Mesothelial cell of epicardium (in vitro differentiated cells): ENCODE measurements around the gene FAM120A. TPM values are rescaled to one million over a fixed set of nuclear protein-coding genes. Genes with fewer than 3 reads are reported as not detected.
A peak's percentile ranks its signal among the peaks of the same experiment; 100 is the strongest.

Experiments
- DNase-seq, 2 experiments: peaks; one replicate each; pipeline ENCODE4 v3.0.0; 2021; ENCODE audit warnings: low spot score in 2 of 2; ENCODE audit not compliant: unreplicated experiment in 2 of 2
- H3K27ac Mint-ChIP-seq: 2 replicates; pipeline ENCODE4 v1.8.0; 2021; ENCODE audit warnings: mixed read lengths
- H3K27me3 Mint-ChIP-seq: 2 replicates; pipeline ENCODE4 v1.8.0; 2021; ENCODE audit warnings: low read depth, mixed read lengths
- H3K36me3 Mint-ChIP-seq: 2 replicates; pipeline ENCODE4 v1.8.0; 2021; ENCODE audit warnings: mixed read lengths
- H3K4me1 Mint-ChIP-seq: 2 replicates; pipeline ENCODE4 v1.8.0; 2021; ENCODE audit warnings: mixed read lengths
- H3K4me3 Mint-ChIP-seq: 2 replicates; pipeline ENCODE4 v1.8.0; 2021; ENCODE audit warnings: mild to moderate bottlenecking, moderate library complexity, mixed read lengths
- H3K9me3 Mint-ChIP-seq: 2 replicates; pipeline ENCODE4 v1.8.0; 2021; ENCODE audit warnings: mixed read lengths
- total RNA-seq: library from RNA; stranded (reverse); gene quantifications from 3 replicates; pipeline ENCODE4 v1.2.1, GENCODE V29; 2021
- TF ChIP-seq, protein P1 (sequence below): fragments of 200-600 bp; sonication (generic); IDR thresholded peaks from one replicate; pipeline ENCODE4 v1.5.0; 2021; ENCODE audit warnings: antibody characterized with exemption; ENCODE audit not compliant: unreplicated experiment

FAM120A gene
- total RNA-seq, 1 donor from 2014 or later = 59.4 TPM

DNA sequence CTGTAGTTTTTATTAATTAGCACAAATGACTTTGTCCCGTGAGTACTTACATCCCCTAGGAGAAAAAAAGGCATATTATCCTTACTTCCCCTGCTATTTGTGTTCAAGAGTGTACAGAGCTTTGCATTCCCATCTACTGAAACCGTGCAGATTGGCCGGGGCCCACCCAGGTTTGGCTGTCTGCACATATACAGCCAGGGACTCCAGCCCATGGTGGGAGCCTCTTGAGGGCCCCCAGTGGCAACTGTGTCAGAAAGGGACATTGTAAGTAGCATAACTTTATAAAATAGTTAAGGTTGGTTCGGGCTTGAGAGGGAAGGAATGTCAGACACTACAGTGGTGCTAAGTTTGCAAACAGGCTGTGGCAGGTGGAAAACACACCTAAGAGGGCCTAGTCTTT lies 149.6 kb downstream of the FAM120A start:
- Mint-ChIP-seq H3K4me3 (no peak overlapping the region), H3K36me3 (peaks cover 11% of the 10 kb centered on the region), H3K27ac (peak overlapping the region; percentile 36), H3K27me3 (no peaks in the 10 kb centered on the region), H3K4me1 (peaks cover 13% of the 10 kb centered on the region), H3K9me3 (peaks cover 11% of the 10 kb centered on the region)
- DNase-seq = peak in 1 of 2 experiments; percentile 9
- TF ChIP-seq, protein P1, sequence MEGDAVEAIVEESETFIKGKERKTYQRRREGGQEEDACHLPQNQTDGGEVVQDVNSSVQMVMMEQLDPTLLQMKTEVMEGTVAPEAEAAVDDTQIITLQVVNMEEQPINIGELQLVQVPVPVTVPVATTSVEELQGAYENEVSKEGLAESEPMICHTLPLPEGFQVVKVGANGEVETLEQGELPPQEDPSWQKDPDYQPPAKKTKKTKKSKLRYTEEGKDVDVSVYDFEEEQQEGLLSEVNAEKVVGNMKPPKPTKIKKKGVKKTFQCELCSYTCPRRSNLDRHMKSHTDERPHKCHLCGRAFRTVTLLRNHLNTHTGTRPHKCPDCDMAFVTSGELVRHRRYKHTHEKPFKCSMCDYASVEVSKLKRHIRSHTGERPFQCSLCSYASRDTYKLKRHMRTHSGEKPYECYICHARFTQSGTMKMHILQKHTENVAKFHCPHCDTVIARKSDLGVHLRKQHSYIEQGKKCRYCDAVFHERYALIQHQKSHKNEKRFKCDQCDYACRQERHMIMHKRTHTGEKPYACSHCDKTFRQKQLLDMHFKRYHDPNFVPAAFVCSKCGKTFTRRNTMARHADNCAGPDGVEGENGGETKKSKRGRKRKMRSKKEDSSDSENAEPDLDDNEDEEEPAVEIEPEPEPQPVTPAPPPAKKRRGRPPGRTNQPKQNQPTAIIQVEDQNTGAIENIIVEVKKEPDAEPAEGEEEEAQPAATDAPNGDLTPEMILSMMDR = no peak

DNA sequence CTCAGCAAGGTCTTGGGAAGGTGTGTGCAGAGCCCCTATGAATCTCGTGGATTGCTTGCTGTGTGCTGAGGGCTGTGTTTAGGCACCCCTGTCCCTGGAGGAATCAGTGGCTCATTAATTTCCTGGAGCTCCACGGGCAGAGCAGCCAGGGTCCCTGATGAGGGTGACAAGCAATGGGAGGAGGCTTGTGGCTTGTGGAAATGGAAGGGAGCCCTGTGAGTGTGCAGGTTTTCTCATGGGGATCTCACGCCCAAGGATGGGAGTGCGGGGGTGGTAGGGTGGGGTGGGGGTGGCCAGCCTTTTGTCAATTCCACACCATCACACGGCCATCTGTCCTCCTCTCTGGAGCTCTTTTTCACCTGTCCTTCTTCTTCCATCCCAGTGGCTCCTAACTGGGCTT lies 150.2 kb downstream of the FAM120A start:
- H3K4me1 Mint-ChIP-seq = peaks cover 13% of the 10 kb centered on the region
- H3K27me3 Mint-ChIP-seq = no peaks in the 10 kb centered on the region
- H3K27ac Mint-ChIP-seq = no peak overlapping the region
- peak in 1 of 2 experiments; percentile 17 for DNase-seq
- TF ChIP-seq, protein P1 = no peak
- no peak overlapping the region for H3K4me3 Mint-ChIP-seq
- peaks cover 17% of the 10 kb centered on the region for H3K9me3 Mint-ChIP-seq
- H3K36me3 Mint-ChIP-seq = peaks cover 17% of the 10 kb centered on the region

DNA sequence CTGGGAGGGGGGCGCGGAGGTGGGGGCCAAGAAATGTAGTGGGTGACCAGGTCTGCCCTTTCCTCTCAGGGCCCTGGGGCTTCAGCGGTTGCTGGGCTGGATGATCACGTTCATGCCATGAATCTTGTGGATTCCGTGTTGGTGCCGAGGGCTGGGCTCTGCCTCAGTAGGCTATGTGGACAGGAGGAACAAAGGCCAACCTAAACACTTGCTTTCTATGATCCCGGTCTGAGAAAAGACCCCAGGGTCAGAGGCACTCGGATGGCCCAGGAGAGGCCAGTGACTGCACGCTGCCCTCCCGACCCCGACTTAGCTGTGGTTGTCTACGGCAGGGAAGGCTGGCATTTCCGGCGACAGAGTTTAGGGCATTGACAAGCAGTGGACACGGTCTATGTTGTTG lies 151.5 kb downstream of the FAM120A start:
- Mint-ChIP-seq H3K36me3 (peaks cover 25% of the 10 kb centered on the region), H3K9me3 (peaks cover 26% of the 10 kb centered on the region), H3K27ac (no peak overlapping the region), H3K4me3 (no peak overlapping the region), H3K27me3 (no peaks in the 10 kb centered on the region), H3K4me1 (peaks cover 13% of the 10 kb centered on the region)
- TF ChIP-seq, protein P1 = no peak
- DNase-seq = peak in 1 of 2 experiments; percentile 30

DNA sequence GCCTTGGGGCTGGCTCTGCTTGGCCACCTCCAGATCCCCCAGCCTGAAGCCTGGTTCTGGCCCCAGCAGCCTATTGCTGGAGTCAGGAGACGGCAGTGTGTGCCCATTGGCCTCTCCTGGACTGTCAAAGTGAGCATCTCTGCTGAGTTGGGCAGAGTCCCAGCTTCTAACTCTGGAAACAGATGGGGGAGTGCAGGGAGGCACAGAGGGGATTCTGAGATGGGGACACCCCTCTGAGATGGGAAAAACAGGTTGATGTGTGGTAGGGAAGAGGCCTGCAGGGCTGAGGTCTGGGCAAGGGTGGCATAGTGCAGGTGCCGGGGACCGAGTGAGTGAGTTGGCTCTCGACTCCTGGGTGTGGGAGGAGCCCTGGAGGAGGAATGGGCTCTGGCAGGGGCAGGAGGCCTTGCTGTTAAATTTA lies 152.4 kb downstream of the FAM120A start:
- DNase-seq = no peak
- Mint-ChIP-seq H3K27me3 (no peaks in the 10 kb centered on the region), H3K36me3 (peaks cover 29% of the 10 kb centered on the region), H3K4me3 (no peak overlapping the region), H3K27ac (no peak overlapping the region), H3K4me1 (peaks cover 11% of the 10 kb centered on the region), H3K9me3 (peaks cover 35% of the 10 kb centered on the region)
- TF ChIP-seq, protein P1 = no peak

DNA sequence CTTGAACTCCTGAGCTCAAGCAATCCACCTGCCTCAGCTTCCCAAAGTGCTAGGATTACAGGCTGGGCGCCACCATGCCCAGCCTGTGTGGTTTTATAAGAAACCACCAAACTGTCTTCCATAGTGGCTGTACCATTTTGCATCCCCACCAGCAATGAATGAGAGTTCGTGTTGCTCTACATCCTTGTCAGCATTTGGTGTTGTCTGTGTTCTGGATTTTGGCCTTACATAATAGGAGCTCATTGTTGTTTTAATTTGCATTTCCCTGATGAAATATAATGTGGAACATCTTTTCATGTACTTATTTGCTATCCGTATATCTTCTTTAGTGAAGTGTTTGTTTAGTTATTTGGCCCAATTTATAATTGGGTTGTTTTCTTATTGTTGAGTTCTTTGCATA lies 154.7 kb downstream of the FAM120A start:
- H3K4me3 Mint-ChIP-seq = no peak overlapping the region
- peaks cover 42% of the 10 kb centered on the region for H3K36me3 Mint-ChIP-seq
- H3K4me1 Mint-ChIP-seq = peaks cover 1% of the 10 kb centered on the region
- peaks cover 49% of the 10 kb centered on the region for H3K9me3 Mint-ChIP-seq
- no peak for DNase-seq
- TF ChIP-seq, protein P1 = no peak
- no peaks in the 10 kb centered on the region for H3K27me3 Mint-ChIP-seq
- H3K27ac Mint-ChIP-seq = no peak overlapping the region

DNA sequence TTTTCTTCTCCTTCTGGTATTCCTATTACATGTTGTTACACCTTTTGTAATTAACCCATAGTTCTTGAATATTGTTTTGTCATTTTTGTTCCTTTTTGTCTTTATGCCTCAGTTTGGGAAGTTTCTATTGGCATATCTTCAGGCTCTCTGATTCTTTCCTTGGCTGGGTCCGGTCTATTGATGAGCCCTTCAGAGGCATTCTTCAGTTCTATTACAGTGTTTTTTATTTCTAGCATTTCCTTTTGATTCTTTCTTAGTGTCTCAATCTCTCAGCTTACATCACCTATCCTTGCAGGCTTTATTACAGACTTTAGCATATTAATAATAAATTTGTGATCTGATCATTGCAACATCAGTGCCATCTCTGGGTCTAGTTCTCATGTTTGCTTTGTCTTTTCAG lies 158.7 kb downstream of the FAM120A start:
- Mint-ChIP-seq H3K4me1 (no peaks in the 10 kb centered on the region), H3K36me3 (peaks cover 40% of the 10 kb centered on the region), H3K27ac (no peak overlapping the region), H3K27me3 (no peaks in the 10 kb centered on the region), H3K4me3 (no peak overlapping the region), H3K9me3 (peaks cover 44% of the 10 kb centered on the region)
- TF ChIP-seq, protein P1 = no peak
- DNase-seq = no peak
